ENCODE data around the gene MRGPRX1.
"Not testable (repeated sequence)": the region's sequence is repeated elsewhere in the genome, so short reads cannot be mapped to it uniquely, and the experiment has no call there.

The MRGPRX1 gene

GRCh38 chr11:18939314-18939713 lies at the start of gene MRGPRX1:
TSS of gene MRGPRX1 (minus strand) at chr11:18939414. CDS start at chr11:18934784, 4,630 bp downstream.
- DNase-seq (ENCODE audit: low read depth): no peak

GRCh38 chr11:18987454-18988231 lies 48.4 kb upstream of the MRGPRX1 start:
- no peak for DNase-seq (ENCODE audit: low read depth)

GRCh38 chr11:18986744-18987143 lies 47.5 kb upstream of the MRGPRX1 start:
- DNase-seq (ENCODE audit: low read depth): no peak

GRCh38 chr11:18981897-18982296 lies 42.7 kb upstream of the MRGPRX1 start:
- DNase-seq (ENCODE audit: low read depth): no peak

GRCh38 chr11:18974192-18974591 lies 35.0 kb upstream of the MRGPRX1 start:
- no peak for DNase-seq (ENCODE audit: low read depth)

- no peak for DNase-seq (ENCODE audit: low read depth)
Measured at GRCh38 chr11:18972336-18972735, 33.1 kb upstream of the MRGPRX1 start.

- DNase-seq (ENCODE audit: low read depth): no peak
Measured at GRCh38 chr11:18969720-18970119, 30.5 kb upstream of the MRGPRX1 start.

GRCh38 chr11:18958221-18958910 lies 19.2 kb upstream of the MRGPRX1 start:
- no peak for DNase-seq (ENCODE audit: low read depth)

- no peak for DNase-seq (ENCODE audit: low read depth)
Measured at GRCh38 chr11:18956630-18957029, 17.4 kb upstream of the MRGPRX1 start.

- DNase-seq (ENCODE audit: low read depth): no peak
Measured at GRCh38 chr11:18936002-18936673, 3.1 kb downstream of the MRGPRX1 start.

- DNase-seq (ENCODE audit: low read depth): no peak
Measured at GRCh38 chr11:18934195-18934814, 4.9 kb downstream of the MRGPRX1 start.

GRCh38 chr11:18927550-18928322 lies 11.5 kb downstream of the MRGPRX1 start:
- no peak for DNase-seq (ENCODE audit: low read depth)

- DNase-seq (ENCODE audit: low read depth): not testable (repeated sequence)
Measured at GRCh38 chr11:18925426-18925825, 13.8 kb downstream of the MRGPRX1 start.

- no peak for DNase-seq (ENCODE audit: low read depth)
Measured at GRCh38 chr11:18912883-18913282, 26.3 kb downstream of the MRGPRX1 start.

GRCh38 chr11:18907391-18907790 lies 31.8 kb downstream of the MRGPRX1 start:
- no peak for DNase-seq (ENCODE audit: low read depth)

GRCh38 chr11:18900637-18901036 lies 38.6 kb downstream of the MRGPRX1 start:
- not testable (repeated sequence) for DNase-seq (ENCODE audit: low read depth)

GRCh38 chr11:18900151-18900611 lies 39.0 kb downstream of the MRGPRX1 start:
- DNase-seq (ENCODE audit: low read depth): not testable (repeated sequence)

- DNase-seq (ENCODE audit: low read depth): not testable (repeated sequence)
Measured at GRCh38 chr11:18891712-18892111, 47.5 kb downstream of the MRGPRX1 start.

GRCh38 chr11:18890615-18891014 lies 48.6 kb downstream of the MRGPRX1 start:
- no peak for DNase-seq (ENCODE audit: low read depth)
